ENCODE results near the gene ASB13.

The ASB13 gene

DNA sequence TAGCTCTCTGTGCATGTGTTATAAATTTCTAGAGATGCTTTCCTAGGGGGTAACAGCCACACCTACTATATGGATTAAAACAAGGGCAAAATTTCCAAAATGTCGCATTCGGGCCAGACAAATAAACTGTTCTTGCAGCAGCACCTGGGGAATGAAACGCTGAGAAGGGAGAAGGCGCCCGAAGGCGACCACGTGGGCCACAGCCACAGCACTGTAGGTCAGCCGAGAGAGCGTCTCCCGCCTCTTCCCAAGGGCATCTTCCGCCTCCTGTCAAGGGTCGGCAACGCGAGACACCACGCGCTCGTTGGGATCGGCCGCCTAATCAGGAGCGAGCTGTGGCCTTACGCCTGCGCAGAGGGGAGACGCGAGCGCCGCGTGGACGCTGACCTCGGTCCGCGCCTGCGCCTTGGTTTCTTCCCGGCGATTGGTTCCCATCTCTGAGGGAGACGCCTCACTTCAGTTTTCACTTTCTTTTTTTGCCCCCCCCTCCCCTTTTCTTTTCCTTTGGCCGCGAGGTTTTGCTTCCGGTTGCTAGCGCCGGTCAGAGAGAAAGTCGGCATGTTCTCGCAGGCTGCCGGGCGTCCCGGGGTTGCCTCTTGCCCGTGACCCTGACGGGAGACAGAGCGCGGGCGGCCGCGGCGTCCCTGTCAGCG lies 18.0 kb upstream of the ASB13 start, which contains the start of gene TASOR2:
TSS of gene TASOR2 (plus strand) at position 521 of the 653 bp plus-strand sequence. CDS start 35,805 bp downstream, outside the sequence.
- TF ChIP-seq, protein P1, sequence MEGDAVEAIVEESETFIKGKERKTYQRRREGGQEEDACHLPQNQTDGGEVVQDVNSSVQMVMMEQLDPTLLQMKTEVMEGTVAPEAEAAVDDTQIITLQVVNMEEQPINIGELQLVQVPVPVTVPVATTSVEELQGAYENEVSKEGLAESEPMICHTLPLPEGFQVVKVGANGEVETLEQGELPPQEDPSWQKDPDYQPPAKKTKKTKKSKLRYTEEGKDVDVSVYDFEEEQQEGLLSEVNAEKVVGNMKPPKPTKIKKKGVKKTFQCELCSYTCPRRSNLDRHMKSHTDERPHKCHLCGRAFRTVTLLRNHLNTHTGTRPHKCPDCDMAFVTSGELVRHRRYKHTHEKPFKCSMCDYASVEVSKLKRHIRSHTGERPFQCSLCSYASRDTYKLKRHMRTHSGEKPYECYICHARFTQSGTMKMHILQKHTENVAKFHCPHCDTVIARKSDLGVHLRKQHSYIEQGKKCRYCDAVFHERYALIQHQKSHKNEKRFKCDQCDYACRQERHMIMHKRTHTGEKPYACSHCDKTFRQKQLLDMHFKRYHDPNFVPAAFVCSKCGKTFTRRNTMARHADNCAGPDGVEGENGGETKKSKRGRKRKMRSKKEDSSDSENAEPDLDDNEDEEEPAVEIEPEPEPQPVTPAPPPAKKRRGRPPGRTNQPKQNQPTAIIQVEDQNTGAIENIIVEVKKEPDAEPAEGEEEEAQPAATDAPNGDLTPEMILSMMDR (conservative IDR thresholded peaks at IDR 0.05; ENCODE audit: low read length): no peak
- peak; percentile 95 for DNase-seq (ENCODE audit: low read depth)
- peak within 1 kb of the TSS; percentile 91 for H3K4me3 ChIP-seq (ENCODE audit: low read length)

DNA sequence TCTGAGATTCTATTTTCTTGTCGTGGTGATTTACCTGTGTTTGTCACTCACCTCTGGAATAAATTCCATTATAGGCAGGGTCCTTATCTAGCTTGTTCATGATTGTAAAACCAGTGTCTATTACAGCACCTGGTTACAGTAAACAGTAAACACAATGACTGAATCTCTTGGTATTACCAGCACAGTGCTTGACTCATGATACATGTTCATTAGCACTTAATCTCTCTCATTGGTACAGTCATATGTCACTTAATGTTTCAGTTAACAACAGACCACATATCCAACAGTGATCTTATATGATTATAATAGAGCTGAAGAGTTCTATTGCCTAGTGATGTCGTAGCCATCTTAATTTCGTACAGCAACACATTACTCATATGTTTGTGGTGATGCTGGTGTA lies 16.7 kb upstream of the ASB13 start:
- TF ChIP-seq, protein P1 (conservative IDR thresholded peaks at IDR 0.05; ENCODE audit: low read length): no peak
- H3K4me3 ChIP-seq (ENCODE audit: low read length): no peak overlapping the region
- no peak for DNase-seq (ENCODE audit: low read depth)

DNA sequence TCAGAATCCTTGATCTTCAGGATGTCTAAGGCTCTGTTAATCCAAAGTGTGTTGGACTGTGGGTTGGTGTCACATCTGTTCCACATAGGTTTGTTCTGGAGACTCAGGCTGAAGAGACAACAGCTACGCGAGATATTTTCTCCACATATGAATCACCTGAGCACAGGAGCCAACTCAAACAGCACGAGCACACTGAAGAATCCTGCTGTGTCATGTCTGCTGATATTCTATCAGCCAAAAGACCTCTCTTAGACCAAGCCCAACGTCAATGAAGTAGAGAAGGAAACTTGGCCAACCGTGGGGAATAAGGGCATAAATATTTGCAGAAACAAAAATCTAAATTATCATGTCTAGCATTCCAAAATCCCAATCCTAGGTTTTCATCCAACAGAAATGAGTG lies 15.5 kb upstream of the ASB13 start:
- TF ChIP-seq, protein P1 (conservative IDR thresholded peaks at IDR 0.05; ENCODE audit: low read length): no peak
- H3K4me3 ChIP-seq (ENCODE audit: low read length): no peak overlapping the region
- no peak for DNase-seq (ENCODE audit: low read depth)

DNA sequence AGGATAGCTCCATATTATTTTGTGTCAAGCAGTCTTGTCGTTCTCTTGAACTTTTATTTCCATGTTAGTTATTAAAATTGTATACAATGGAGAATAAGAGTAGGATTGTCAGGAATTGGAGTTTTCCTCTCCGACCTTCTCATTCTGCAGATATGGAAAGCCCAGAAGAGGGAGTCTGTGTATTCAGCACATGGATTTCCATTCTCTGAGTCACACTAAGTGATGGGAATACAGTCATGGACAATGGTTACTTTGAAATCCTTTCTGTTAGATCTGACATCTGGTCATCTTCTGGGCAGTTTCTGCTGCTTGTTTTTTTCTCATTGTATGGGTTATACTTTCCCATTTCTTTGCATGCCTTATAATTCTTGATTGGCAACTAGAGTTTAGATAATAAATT lies 13.2 kb upstream of the ASB13 start:
- peak; percentile 68 for DNase-seq (ENCODE audit: low read depth)
- TF ChIP-seq, protein P1 (conservative IDR thresholded peaks at IDR 0.05; ENCODE audit: low read length): peak; percentile 50
- no peak overlapping the region for H3K4me3 ChIP-seq (ENCODE audit: low read length)

DNA sequence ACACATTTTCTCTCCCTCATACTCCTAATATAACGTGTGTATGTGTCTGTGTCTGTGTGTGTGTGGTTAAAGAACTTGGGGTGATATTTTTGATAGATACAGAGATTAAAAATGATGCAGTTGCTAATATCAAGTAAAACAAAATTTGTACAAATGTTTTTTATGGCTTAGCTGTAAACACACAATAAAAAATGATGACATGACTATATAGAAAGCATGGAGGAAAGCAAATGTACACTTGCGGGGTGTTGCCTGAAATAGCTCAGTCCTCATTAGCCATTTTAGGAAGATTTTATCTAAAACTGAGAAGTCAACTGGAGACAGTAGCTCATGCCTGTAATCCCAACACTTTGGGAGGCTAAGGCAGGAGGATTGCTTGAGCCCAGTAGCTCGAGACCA lies 12.6 kb upstream of the ASB13 start:
- no peak overlapping the region for H3K4me3 ChIP-seq (ENCODE audit: low read length)
- TF ChIP-seq, protein P1 (conservative IDR thresholded peaks at IDR 0.05; ENCODE audit: low read length): no peak
- DNase-seq (ENCODE audit: low read depth): no peak

DNA sequence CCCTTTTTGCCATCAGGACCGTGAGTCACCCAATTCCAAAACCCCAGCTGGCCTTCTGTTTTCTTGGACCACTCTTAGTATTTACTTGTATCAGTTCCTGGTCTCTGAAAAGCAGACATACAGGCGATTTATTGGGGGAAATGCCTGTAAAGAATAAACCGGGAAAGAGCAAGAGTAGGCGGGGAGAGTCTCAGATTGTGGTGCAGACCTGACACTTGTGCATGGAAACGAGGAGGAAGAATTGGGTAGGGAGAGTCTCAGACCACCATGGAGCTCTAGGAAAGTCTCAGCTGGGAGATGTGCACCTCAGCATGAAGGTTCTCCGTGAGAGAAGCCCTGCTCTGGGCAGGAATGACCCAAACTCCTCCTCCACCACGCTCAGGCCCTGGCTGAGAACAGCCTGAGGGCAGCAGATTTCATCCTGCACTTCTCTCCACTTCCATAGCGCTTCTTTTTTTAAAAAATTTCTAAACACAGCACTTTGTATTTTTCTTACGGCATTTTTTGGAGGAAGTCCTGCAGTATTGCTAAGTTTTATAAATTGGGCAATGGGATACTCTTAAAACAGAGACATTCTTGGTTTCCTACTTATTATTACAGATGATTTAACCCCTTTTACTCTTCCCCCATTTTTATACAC lies 12.1 kb upstream of the ASB13 start:
- TF ChIP-seq, protein P1 (conservative IDR thresholded peaks at IDR 0.05; ENCODE audit: low read length): no peak
- H3K4me3 ChIP-seq (ENCODE audit: low read length): no peak overlapping the region
- DNase-seq (ENCODE audit: low read depth): no peak
